ENCODE measurements around the gene AKAP10. TPM values are rescaled to one million over a fixed set of nuclear protein-coding genes. Genes with fewer than 3 reads are reported as not detected.
"Not testable (repeated sequence)": the region's sequence is repeated elsewhere in the genome, so short reads cannot be mapped to it uniquely, and the experiment has no call there.

AKAP10 gene
- total RNA-seq, 1 experiment from 2014 or later: 23.3 TPM

GRCh38 chr17:19867079-19867328 is 110.6 kb downstream of the AKAP10 start:
- H3K9ac ChIP-seq (ENCODE audit: low read length): peak overlapping the region; percentile 77
- intact Hi-C loops (cut with micrococcal nuclease): loop anchor here (5.0 kb wide), 1 partner anchor 35 kb away; no protein-coding TSS in a partner anchor
- H4K20me1 ChIP-seq (ENCODE audit: low read length): no peaks in the 10 kb centered on the region
- H3K27me3 ChIP-seq (ENCODE audit: low read length): no peaks in the 10 kb centered on the region
- ChIA-PET CTCF (no interaction called here), POLR2A (ENCODE audit: unreplicated experiment) (no interaction called here)
- no peaks in the 10 kb centered on the region for H3K9me2 ChIP-seq (replicated peaks; ENCODE audit: low read length)
- no peak overlapping the region for H3K27ac ChIP-seq (ENCODE audit: low read length)
- peaks cover 6% of the 10 kb centered on the region; the same call in 1 of the 2 replicates for H3K4me1 ChIP-seq (ENCODE audit: insufficient read depth, low read length)
- ATAC-seq (peak; percentile 79), DNase-seq (peak; percentile 60)
- BruUV-seq (replicated peaks): no TSS peak
- peak overlapping the region; percentile 99 for H3K4me2 ChIP-seq (ENCODE audit: low read length)
- H3K4me3 ChIP-seq (ENCODE audit: low read length): peak overlapping the region; percentile 77
- peak overlapping the region; percentile 98 for H2AFZ ChIP-seq (ENCODE audit: low read length)
- H3K79me2 ChIP-seq (ENCODE audit: low read length): no peaks in the 10 kb centered on the region
- no peak for TF ChIP-seq EZH2phosphoT487 (IDR thresholded peaks at IDR 0.05; ENCODE audit: borderline replicate concordance, low read length)
- TF ChIP-seq, protein P1, sequence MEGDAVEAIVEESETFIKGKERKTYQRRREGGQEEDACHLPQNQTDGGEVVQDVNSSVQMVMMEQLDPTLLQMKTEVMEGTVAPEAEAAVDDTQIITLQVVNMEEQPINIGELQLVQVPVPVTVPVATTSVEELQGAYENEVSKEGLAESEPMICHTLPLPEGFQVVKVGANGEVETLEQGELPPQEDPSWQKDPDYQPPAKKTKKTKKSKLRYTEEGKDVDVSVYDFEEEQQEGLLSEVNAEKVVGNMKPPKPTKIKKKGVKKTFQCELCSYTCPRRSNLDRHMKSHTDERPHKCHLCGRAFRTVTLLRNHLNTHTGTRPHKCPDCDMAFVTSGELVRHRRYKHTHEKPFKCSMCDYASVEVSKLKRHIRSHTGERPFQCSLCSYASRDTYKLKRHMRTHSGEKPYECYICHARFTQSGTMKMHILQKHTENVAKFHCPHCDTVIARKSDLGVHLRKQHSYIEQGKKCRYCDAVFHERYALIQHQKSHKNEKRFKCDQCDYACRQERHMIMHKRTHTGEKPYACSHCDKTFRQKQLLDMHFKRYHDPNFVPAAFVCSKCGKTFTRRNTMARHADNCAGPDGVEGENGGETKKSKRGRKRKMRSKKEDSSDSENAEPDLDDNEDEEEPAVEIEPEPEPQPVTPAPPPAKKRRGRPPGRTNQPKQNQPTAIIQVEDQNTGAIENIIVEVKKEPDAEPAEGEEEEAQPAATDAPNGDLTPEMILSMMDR (conservative IDR thresholded peaks at IDR 0.05; ENCODE audit: low read depth, low read length): peak; percentile 35
- no peaks in the 10 kb centered on the region for H3K36me3 ChIP-seq (ENCODE audit: low read depth, low read length)
- no peaks in the 10 kb centered on the region for H3F3A ChIP-seq (ENCODE audit: low read length, unreplicated experiment)
- no peaks in the 10 kb centered on the region for H3K9me3 ChIP-seq (ENCODE audit: low read length)

DNA sequence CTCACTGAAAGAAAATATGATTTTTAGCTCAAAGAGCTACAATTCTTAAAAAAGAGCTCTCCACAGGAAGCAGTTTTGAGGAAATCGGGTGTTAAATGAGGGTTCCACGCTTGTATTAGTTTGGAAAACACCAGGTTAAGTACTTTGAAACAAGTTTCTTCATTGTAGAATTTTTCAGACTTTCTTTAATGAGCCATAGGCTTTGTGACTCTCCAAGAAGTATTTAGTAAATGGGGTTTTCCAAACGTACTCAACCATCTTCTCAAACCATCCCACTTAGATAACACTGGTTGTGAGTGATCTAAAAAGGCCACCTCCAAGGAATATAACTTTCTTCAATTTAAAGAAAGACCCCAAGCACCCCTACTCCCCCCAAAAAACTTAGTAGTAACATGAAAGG is 112.6 kb downstream of the AKAP10 start:
- BruUV-seq (replicated peaks): no TSS peak
- intact Hi-C loops (cut with micrococcal nuclease): loop anchor here (5.0 kb wide), 1 partner anchor 37 kb away; no protein-coding TSS in a partner anchor

DNA sequence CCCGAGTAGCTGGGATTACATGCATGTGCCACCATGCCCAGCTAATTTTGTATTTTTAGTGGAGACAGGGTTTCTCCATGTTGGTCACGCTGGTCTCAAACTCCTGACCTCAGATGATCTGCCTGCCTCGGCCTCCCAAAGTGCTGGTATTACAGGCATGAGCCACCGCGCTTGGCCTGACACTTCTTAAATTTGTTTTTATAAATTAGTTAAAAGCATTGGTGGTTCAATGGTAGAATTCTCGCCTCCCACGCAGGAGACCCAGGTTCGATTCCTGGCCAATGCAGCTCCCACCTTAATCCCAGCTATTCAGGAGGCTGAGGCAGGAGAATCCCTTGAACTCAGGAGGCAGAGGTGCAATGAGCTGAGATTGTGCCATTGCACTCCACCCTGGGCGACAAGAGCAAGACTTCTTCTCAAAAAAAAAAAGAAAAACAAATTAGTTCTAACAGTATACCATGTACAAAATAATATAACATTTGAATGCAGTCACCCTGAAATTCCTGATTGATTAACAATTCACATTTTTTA is 116.9 kb downstream of the AKAP10 start:
- H2AFZ ChIP-seq (ENCODE audit: low read length); H3K36me3 ChIP-seq (ENCODE audit: low read depth, low read length); POLR2A ChIA-PET (ENCODE audit: unreplicated experiment); H3K4me2 ChIP-seq (ENCODE audit: low read length); H3K27me3 ChIP-seq (ENCODE audit: low read length); H3K4me3 ChIP-seq (ENCODE audit: low read length); H3F3A ChIP-seq (ENCODE audit: low read length, unreplicated experiment); H3K79me2 ChIP-seq (ENCODE audit: low read length); H4K20me1 ChIP-seq (ENCODE audit: low read length); BruUV-seq (replicated peaks); H3K4me1 ChIP-seq (ENCODE audit: insufficient read depth, low read length); H3K27ac ChIP-seq (ENCODE audit: low read length); CTCF ChIA-PET; intact Hi-C loops (cut with micrococcal nuclease); DNase-seq; ATAC-seq; H3K9ac ChIP-seq (ENCODE audit: low read length); H3K9me3 ChIP-seq (ENCODE audit: low read length); H3K9me2 ChIP-seq (replicated peaks; ENCODE audit: low read length): not testable (repeated sequence)

More for the DNA sequence above, 112.6 kb downstream of the AKAP10 start:
- Histone ChIP-seq H3K9me3 (ENCODE audit: low read length) (no peaks in the 10 kb centered on the region), H3K4me1 (ENCODE audit: insufficient read depth, low read length) (peaks cover 6% of the 10 kb centered on the region; the same call in 1 of the 2 replicates), H3K27me3 (ENCODE audit: low read length) (no peaks in the 10 kb centered on the region), H2AFZ (ENCODE audit: low read length) (no peak overlapping the region), H3K9ac (ENCODE audit: low read length) (no peak overlapping the region), H3K27ac (ENCODE audit: low read length) (no peak overlapping the region), H3K36me3 (ENCODE audit: low read depth, low read length) (no peaks in the 10 kb centered on the region), H3F3A (ENCODE audit: low read length, unreplicated experiment) (no peaks in the 10 kb centered on the region), H4K20me1 (ENCODE audit: low read length) (no peaks in the 10 kb centered on the region), H3K79me2 (ENCODE audit: low read length) (no peaks in the 10 kb centered on the region), H3K4me2 (ENCODE audit: low read length) (no peak overlapping the region), H3K9me2 (replicated peaks; ENCODE audit: low read length) (no peaks in the 10 kb centered on the region), H3K4me3 (ENCODE audit: low read length) (no peak overlapping the region)
- ChIA-PET POLR2A (ENCODE audit: unreplicated experiment) (no interaction called here), CTCF (no interaction called here)
- no peak for DNase-seq
- TF ChIP-seq EZH2phosphoT487 (IDR thresholded peaks at IDR 0.05; ENCODE audit: borderline replicate concordance, low read length) (no peak), EZH2 (IDR thresholded peaks at IDR 0.05; ENCODE audit: low read length, unreplicated experiment) (no peak)
- TF ChIP-seq, protein P1 (conservative IDR thresholded peaks at IDR 0.05; ENCODE audit: low read depth, low read length): no peak
- no peak for ATAC-seq

Data from PC-3 (cell line).